Measurements from ENCODE around the gene NUP43.

DNA sequence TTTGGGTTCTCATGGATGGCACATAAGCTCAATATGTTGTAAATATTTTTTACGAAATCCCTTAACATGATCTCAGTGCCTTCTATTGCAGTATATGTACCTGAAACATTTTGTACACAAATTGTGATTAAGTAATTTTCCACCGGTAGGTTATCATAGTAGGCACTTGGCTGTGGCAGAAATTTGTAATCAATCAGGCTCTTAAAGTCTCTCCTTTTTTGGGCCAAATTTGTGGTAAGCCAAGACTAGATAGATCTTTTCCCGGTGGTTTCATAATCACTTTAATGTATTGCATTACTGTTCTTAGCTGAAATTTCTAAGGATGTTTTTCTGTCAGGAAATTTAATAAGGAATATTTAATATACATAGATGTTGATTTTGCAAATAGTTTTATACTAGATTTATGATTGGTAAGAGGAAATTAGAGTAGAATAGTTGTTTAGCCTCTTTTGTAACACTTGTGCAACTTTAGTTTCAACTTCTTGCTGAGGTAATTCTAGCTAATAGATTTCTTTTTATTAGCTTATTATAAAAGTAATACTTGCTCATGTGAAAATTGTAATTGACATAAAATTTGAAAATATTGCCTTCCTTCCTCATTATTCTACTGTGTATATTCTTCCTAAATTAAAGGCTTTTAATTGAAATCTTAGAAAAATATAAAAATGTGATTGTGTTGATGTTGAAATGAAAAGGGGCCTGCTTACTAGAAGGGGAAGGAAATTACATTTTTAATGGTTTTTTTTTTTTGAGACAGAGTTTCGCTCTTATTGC lies 6.5 kb upstream of the NUP43 start:
- TF ChIP-seq, protein P1, sequence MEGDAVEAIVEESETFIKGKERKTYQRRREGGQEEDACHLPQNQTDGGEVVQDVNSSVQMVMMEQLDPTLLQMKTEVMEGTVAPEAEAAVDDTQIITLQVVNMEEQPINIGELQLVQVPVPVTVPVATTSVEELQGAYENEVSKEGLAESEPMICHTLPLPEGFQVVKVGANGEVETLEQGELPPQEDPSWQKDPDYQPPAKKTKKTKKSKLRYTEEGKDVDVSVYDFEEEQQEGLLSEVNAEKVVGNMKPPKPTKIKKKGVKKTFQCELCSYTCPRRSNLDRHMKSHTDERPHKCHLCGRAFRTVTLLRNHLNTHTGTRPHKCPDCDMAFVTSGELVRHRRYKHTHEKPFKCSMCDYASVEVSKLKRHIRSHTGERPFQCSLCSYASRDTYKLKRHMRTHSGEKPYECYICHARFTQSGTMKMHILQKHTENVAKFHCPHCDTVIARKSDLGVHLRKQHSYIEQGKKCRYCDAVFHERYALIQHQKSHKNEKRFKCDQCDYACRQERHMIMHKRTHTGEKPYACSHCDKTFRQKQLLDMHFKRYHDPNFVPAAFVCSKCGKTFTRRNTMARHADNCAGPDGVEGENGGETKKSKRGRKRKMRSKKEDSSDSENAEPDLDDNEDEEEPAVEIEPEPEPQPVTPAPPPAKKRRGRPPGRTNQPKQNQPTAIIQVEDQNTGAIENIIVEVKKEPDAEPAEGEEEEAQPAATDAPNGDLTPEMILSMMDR (IDR thresholded peaks at IDR 0.05; ENCODE audit: insufficient read depth, low read depth, low read length), result no peak
- TF ChIP-seq EZH2 (IDR thresholded peaks at IDR 0.05; ENCODE audit: insufficient read depth, low read length), result no peak

All from astrocyte (in vitro differentiated cells and primary cell).